Right lobe of liver (tissue), 6 donors: ENCODE measurements around the gene CRTAC1. TPM values are rescaled to one million over a fixed set of nuclear protein-coding genes. Genes with fewer than 3 reads are reported as not detected.

ENCODE experiments used
- ATAC-seq, 4 donors: fragments of 200-7000 bp; cut with Tn5 transposase; one replicate each; pipeline ENCODE4 v1.9.1; 2020; ENCODE audit warnings: mild to moderate bottlenecking in 4 of 4, moderate library complexity in 4 of 4
- DNase-seq, 3 donors: peaks; one replicate each; pipeline ENCODE4 v3.0.0-alpha.2; 2020
- H3K27ac ChIP-seq, 3 donors: fragments of 200-600 bp; one replicate each; pipeline ENCODE4 v1.8.0; 2022
- H3K27me3 ChIP-seq, 2 donors: fragments of 200-600 bp; one replicate each; pipeline ENCODE4 v1.8.0; 2022
- H3K36me3 ChIP-seq, 4 donors: fragments of 200-600 bp; sonication (generic) in 1 of 4; one replicate each; pipeline versions ENCODE4 v1.5.1 to v1.8.0; 2017 to 2022; ENCODE audit warnings: control low read depth in 1 of 4
- H3K4me1 ChIP-seq, 4 donors: fragments of 200-600 bp; sonication (generic) in 1 of 4; one replicate each; pipeline versions ENCODE4 v1.5.1 to v1.8.0; 2017 to 2022; ENCODE audit warnings: control low read depth in 1 of 4
- H3K4me3 ChIP-seq, 3 donors: fragments of 200-600 bp; one replicate each; pipeline ENCODE4 v1.8.0; 2022
- H3K9me3 ChIP-seq, 4 donors: fragments of 200-600 bp; sonication (generic) in 1 of 4; one replicate each; pipeline versions ENCODE4 v1.5.1 to v1.8.0; 2017 to 2022; ENCODE audit warnings: control low read depth in 1 of 4
- POLR2A ChIP-seq: fragments of 450-650 bp; IDR thresholded peaks from one replicate; pipeline ENCODE4 v1.6.1; 2017; ENCODE audit warnings: antibody characterized with exemption, mild to moderate bottlenecking
- WGBS: methylation state at CpG from one replicate; pipeline ENCODE4 v1.1.6; 2018; ENCODE audit warnings: low coverage, low lambda C conversion rate; ENCODE audit not compliant: insufficient coverage; ENCODE audit errors: missing lambda C conversion rate; 5-methylcytosine and 5-hydroxymethylcytosine counted together
- intact Hi-C, 2 donors: fragments of 100-400 bp; cut with DNase I; formaldehyde crosslinking; loops; one replicate each; pipeline versions ENCODE4 v1.11.2 to v1.14.1; 2022
- total RNA-seq, 6 experiments: library from RNA; depleted of rRNA in 2 of 6; stranded (reverse); fragments of >200 nt in 2 of 6; fragmentation: NEBNext Ultra II Directional in 3 of 6; extraction: Animal tissue kit (Norgen Biotek cat#: 25700) in 3 of 6; gene quantifications; one replicate each; pipeline versions ENCODE4 v1.1.0 to v1.2.4, GENCODE V29; 2016 to 2023
- TF ChIP-seq, protein P1 (sequence below), 4 donors: fragments of 200-600 bp in 3 of 4; fragments of 450-650 bp in 1 of 4; IDR thresholded peaks; one replicate each; pipeline versions ENCODE4 v1.5.1 to v1.8.0; 2016 to 2022; ENCODE audit warnings: antibody characterized with exemption in 4 of 4, mild to moderate bottlenecking in 2 of 4
- donor health status: DM: no; HTN: yes; CAD: no.
- donor health status: DM: no; HTN: no; CAD: no.
- donor health status: DM: no; HTN: no; CAD: no.
- donor health status: DM: no; HTN: yes; CAD: no.
- donor health status: DM: no; HTN: yes; CAD: no.

The CRTAC1 gene
- total RNA-seq, 6 experiments from 2014 or later, result 0.20 TPM; not detected in 5

DNA sequence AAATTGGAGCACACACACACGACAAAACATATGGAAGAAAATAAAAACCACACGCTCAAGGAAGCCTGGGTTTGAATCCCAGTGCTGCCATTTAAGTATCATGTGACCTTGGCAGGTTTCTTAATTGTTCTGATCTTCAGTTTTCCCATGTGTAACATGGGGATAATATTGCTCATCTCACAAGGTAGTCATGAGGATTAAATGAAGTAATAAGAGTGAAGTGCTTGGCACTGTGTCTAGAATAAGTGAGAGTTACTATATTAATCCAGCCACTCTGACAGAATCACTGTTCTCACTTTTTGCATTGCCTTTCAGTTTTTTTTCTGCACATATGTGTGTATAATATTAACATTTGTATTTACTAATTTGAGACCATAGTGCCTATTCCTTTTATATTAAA is 137.5 kb downstream of the CRTAC1 start:
- DNase-seq (no peak), ATAC-seq (no peak)
- no peaks in the 10 kb centered on the region for H3K9me3 ChIP-seq
- H3K36me3 ChIP-seq, result no peaks in the 10 kb centered on the region
- TF ChIP-seq, protein P1, sequence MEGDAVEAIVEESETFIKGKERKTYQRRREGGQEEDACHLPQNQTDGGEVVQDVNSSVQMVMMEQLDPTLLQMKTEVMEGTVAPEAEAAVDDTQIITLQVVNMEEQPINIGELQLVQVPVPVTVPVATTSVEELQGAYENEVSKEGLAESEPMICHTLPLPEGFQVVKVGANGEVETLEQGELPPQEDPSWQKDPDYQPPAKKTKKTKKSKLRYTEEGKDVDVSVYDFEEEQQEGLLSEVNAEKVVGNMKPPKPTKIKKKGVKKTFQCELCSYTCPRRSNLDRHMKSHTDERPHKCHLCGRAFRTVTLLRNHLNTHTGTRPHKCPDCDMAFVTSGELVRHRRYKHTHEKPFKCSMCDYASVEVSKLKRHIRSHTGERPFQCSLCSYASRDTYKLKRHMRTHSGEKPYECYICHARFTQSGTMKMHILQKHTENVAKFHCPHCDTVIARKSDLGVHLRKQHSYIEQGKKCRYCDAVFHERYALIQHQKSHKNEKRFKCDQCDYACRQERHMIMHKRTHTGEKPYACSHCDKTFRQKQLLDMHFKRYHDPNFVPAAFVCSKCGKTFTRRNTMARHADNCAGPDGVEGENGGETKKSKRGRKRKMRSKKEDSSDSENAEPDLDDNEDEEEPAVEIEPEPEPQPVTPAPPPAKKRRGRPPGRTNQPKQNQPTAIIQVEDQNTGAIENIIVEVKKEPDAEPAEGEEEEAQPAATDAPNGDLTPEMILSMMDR (IDR thresholded peaks at IDR 0.05), result no peak
- no peak for TF ChIP-seq POLR2A
- H3K27ac ChIP-seq, result no peak overlapping the region
- intact Hi-C loops, result no loop called here
- no peaks in the 10 kb centered on the region for H3K27me3 ChIP-seq
- 43% methylated on average over 2 of the region's 2 CpGs for WGBS
- H3K4me1 ChIP-seq, result no peaks in the 10 kb centered on the region
- no peak overlapping the region for H3K4me3 ChIP-seq

DNA sequence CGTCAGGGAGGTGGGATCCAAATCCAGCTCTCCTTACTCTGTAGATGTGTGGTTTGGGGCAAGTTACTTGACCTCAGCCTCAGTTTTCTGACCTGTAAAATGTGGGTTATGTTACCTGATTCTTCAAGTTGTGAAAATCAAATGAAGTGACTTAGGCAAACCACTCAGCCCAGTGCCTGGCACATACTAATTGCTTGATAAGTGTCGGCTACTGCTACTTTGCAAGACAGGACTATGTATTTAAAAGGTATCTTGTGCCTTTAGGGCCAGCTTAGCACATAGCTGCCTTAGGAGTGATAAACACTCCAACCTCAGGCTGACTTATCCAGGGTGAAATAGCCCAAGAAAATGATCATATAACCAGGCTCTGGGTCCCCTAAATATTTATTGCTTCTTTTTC is 137.9 kb downstream of the CRTAC1 start:
- no peak overlapping the region for H3K27ac ChIP-seq
- TF ChIP-seq POLR2A, result no peak
- TF ChIP-seq, protein P1 (IDR thresholded peaks at IDR 0.05), result no peak
- H3K36me3 ChIP-seq, result no peaks in the 10 kb centered on the region
- intact Hi-C loops, result no loop called here
- WGBS, result 58% methylated on average over 2 of the region's 2 CpGs
- no peaks in the 10 kb centered on the region for H3K27me3 ChIP-seq
- H3K9me3 ChIP-seq, result no peaks in the 10 kb centered on the region
- DNase-seq (no peak), ATAC-seq (no peak)
- no peaks in the 10 kb centered on the region for H3K4me1 ChIP-seq
- H3K4me3 ChIP-seq, result no peak overlapping the region

DNA sequence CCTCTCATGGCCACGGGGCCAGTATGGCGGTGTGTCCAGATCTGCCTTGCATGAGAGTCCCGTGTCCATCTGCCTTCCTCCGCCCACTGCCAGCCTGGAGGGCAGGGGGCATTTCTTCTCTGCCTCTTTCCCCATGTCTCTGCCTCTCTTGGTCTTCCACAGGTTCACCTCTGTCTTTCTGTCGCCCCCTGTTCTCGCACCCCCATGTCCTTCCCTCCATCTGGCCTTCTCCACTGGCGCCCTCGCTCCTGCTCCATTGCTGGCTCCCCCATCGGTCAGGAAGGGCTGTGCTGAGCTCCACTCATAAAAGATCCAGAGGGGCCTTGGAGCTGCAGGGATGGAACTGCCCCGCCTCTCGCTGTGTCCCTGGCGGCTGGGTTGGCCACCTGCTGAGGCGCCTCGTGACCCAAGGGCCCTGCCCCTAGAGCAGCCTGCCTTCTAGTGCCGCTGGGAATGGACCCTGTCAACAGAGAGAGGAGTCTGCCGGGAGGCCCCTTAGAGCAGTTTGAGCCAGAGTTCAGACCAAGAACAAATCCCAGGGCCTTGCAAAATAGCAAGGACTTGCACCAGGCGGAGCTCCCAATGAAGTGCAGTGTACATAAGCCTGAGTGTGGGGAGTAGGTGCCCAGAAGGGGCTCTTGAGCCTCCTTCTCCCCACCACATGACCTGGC is 138.8 kb downstream of the CRTAC1 start:
- Histone ChIP-seq H3K36me3 (no peaks in the 10 kb centered on the region), H3K4me3 (no peak overlapping the region), H3K27me3 (no peaks in the 10 kb centered on the region), H3K27ac (no peak overlapping the region), H3K9me3 (no peaks in the 10 kb centered on the region), H3K4me1 (no peaks in the 10 kb centered on the region)
- TF ChIP-seq, protein P1 (IDR thresholded peaks at IDR 0.05), result no peak
- no peak for TF ChIP-seq POLR2A
- intact Hi-C loops, result no loop called here
- DNase-seq, result no peak
- WGBS, result 67% methylated on average over 9 of the region's 17 CpGs
- no peak for ATAC-seq

DNA sequence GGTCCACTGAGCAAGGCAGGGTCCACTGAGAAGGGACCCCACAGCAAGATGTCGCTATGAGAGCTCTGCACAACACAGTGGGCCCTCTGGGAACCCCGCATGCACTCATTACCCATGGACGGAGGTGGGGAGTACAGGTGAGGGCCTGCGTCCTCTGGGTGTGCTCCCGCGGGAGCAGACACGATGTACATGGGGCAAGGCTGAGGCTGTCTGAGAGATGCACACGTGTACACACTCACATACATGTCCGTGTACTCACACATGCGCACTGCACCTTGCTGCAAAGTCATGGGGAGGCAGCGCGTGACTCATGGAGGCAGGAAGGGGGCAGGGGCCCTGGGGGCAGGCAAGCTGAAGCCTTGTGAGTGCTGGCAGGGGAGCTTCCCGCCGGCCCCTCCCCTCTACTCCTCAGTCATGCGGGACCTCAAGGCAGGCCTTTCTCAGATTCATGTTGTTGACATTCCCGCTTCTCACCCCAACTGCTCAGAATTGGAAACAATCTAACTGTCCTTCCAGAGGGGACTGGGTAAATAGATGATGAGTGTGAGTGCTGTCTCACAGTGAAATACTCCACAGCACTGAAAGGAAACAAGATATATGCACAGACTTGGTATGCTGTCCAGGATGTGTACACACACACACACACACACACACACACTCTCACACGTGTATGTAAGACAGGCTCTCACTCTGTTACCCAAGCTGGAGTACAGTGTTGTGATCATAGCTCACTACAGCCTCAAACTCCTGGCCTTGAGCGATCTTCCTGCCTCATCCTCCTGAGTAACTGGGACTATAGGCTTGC is 140.8 kb downstream of the CRTAC1 start:
- H3K27ac ChIP-seq, result no peak overlapping the region
- no peak for DNase-seq
- WGBS, result 65% methylated on average over 2 of the region's 18 CpGs
- no peaks in the 10 kb centered on the region for H3K4me1 ChIP-seq
- H3K36me3 ChIP-seq, result no peaks in the 10 kb centered on the region
- ATAC-seq, result no peak
- TF ChIP-seq POLR2A, result no peak
- TF ChIP-seq, protein P1 (IDR thresholded peaks at IDR 0.05), result no peak
- H3K27me3 ChIP-seq, result no peaks in the 10 kb centered on the region
- H3K9me3 ChIP-seq, result no peaks in the 10 kb centered on the region
- H3K4me3 ChIP-seq, result no peak overlapping the region
- intact Hi-C loops, result no loop called here
